Activated CD8-positive, alpha-beta T cell treated with anti-CD3 and anti-CD28 coated beads for 36 hours (primary cell): ENCODE data around the gene BCL2. TPM values are rescaled to one million over a fixed set of nuclear protein-coding genes. Genes with fewer than 3 reads are reported as not detected.

ENCODE experiments used
- ATAC-seq: fragments of 200-7000 bp; cut with Tn5 transposase; one replicate; pipeline ENCODE4 v1.10.0; 2021; ENCODE audit warnings: mild to moderate bottlenecking, moderate library complexity
- CTCF ChIA-PET: fragments of 350-600 bp; sonication (Branson Sonifier 250); formaldehyde crosslinking; loops from one replicate; lab custom pipeline; 2021; ENCODE audit warnings: antibody characterized with exemption; lab: Charles Lee
- POLR2A ChIA-PET: fragments of 350-600 bp; sonication (Branson Sonifier 250); formaldehyde crosslinking; loops from one replicate; lab custom pipeline; 2021; ENCODE audit warnings: antibody characterized with exemption; lab: Charles Lee
- DNase-seq: peaks from one replicate; pipeline ENCODE4 v3.0.0-alpha.2; 2020
- H3K27ac Mint-ChIP-seq: one replicate; pipeline ENCODE4 v1.8.0; 2021; ENCODE audit warnings: mild to moderate bottlenecking, mixed read lengths
- H3K27me3 Mint-ChIP-seq: one replicate; pipeline ENCODE4 v1.8.0; 2021; ENCODE audit warnings: mixed read lengths
- H3K36me3 Mint-ChIP-seq: one replicate; pipeline ENCODE4 v1.8.0; 2021; ENCODE audit warnings: low read depth, mixed read lengths
- H3K4me1 Mint-ChIP-seq: one replicate; pipeline ENCODE4 v1.8.0; 2021; ENCODE audit warnings: low read depth, mixed read lengths
- H3K4me3 Mint-ChIP-seq: one replicate; pipeline ENCODE4 v1.8.0; 2021; ENCODE audit warnings: mild to moderate bottlenecking, moderate library complexity, mixed read lengths
- H3K9me3 Mint-ChIP-seq: one replicate; pipeline ENCODE4 v1.8.0; 2021; ENCODE audit warnings: mixed read lengths
- CTCF ChIP-seq: fragments of 200-600 bp; IDR thresholded peaks from one replicate; pipeline ENCODE4 v1.8.0; 2022; ENCODE audit warnings: antibody characterized with exemption, mild to moderate bottlenecking
- intact Hi-C: fragments of 100-400 bp; cut with micrococcal nuclease; formaldehyde crosslinking; loops from one replicate; pipeline ENCODE4 v1.10.0; 2022
- total RNA-seq, 2 experiments: library from RNA; stranded (reverse); gene quantifications; one replicate each; pipeline ENCODE4 v1.2.3, GENCODE V29; 2021

The BCL2 gene
- total RNA-seq, 2 experiments from 2014 or later, result 104 to 107 TPM

GRCh38 chr18:63148449-63149301 is 170.9 kb downstream of the BCL2 start:
- H3K27me3 Mint-ChIP-seq, result no peaks in the 10 kb centered on the region
- no peaks in the 10 kb centered on the region for H3K9me3 Mint-ChIP-seq
- no peak overlapping the region for H3K27ac Mint-ChIP-seq
- CTCF ChIA-PET, result interaction anchor here (1.1 to 1.3 kb wide), 3 partner anchors 11 to 170 kb away, joined by 3 read pairs; no protein-coding TSS in a partner anchor
- no peak overlapping the region for H3K4me3 Mint-ChIP-seq
- no peak for DNase-seq
- intact Hi-C loops, result no loop called here
- peaks cover 38% of the 10 kb centered on the region for H3K36me3 Mint-ChIP-seq
- H3K4me1 Mint-ChIP-seq, result peaks cover 52% of the 10 kb centered on the region
- no peak for TF ChIP-seq CTCF
- no peak for ATAC-seq
- POLR2A ChIA-PET, result interaction anchor here (0.8 to 1.5 kb wide), 2 partner anchors 10 to 68 kb away, joined by 4 read pairs; no protein-coding TSS in a partner anchor

- ATAC-seq (no peak), DNase-seq (no peak)
- intact Hi-C loops, result no loop called here
- TF ChIP-seq CTCF, result no peak
- ChIA-PET POLR2A (interaction anchor here (0.8 to 1.5 kb wide), 2 partner anchors 9 to 69 kb away, joined by 4 read pairs; no protein-coding TSS in a partner anchor), CTCF (interaction anchor here (1.2 to 2.0 kb wide), 3 partner anchors 10 to 169 kb away, joined by 3 to 7 read pairs (median 4); no protein-coding TSS in a partner anchor)
- Mint-ChIP-seq H3K36me3 (peaks cover 35% of the 10 kb centered on the region), H3K27ac (no peak overlapping the region), H3K4me1 (peaks cover 50% of the 10 kb centered on the region), H3K9me3 (no peaks in the 10 kb centered on the region), H3K27me3 (no peaks in the 10 kb centered on the region), H3K4me3 (no peak overlapping the region)
Measured at GRCh38 chr18:63147973-63148372, 171.6 kb downstream of the BCL2 start.

GRCh38 chr18:63146828-63147409 is 172.7 kb downstream of the BCL2 start:
- H3K4me1 Mint-ChIP-seq, result peaks cover 44% of the 10 kb centered on the region
- H3K9me3 Mint-ChIP-seq, result no peaks in the 10 kb centered on the region
- H3K36me3 Mint-ChIP-seq, result peaks cover 35% of the 10 kb centered on the region
- POLR2A ChIA-PET, result interaction anchor here (1.5 to 9.6 kb wide), 2 partner anchors 8 to 9 kb away, joined by 4 to 59 read pairs; no protein-coding TSS in a partner anchor
- DNase-seq (no peak), ATAC-seq (no peak)
- H3K4me3 Mint-ChIP-seq, result no peak overlapping the region
- no peak overlapping the region for H3K27ac Mint-ChIP-seq
- TF ChIP-seq CTCF, result no peak
- H3K27me3 Mint-ChIP-seq, result no peaks in the 10 kb centered on the region
- CTCF ChIA-PET, result interaction anchor here (0.7 to 2.0 kb wide), 3 partner anchors 15 to 176 kb away, joined by 3 to 7 read pairs (median 4); no protein-coding TSS in a partner anchor
- intact Hi-C loops, result no loop called here

GRCh38 chr18:63145851-63146555 is 173.6 kb downstream of the BCL2 start:
- CTCF ChIA-PET, result interaction anchor here (1.0 to 2.0 kb wide), 3 partner anchors 9 to 171 kb away, joined by 4 to 7 read pairs (median 4); no protein-coding TSS in a partner anchor

More at GRCh38 chr18:63145851-63146555, 173.6 kb downstream of the BCL2 start:
- POLR2A ChIA-PET, result interaction anchor here (9.6 kb wide), 1 partner anchor 10 kb away, joined by 59 read pairs; no protein-coding TSS in a partner anchor
- no peak for ATAC-seq
- no peaks in the 10 kb centered on the region for H3K9me3 Mint-ChIP-seq
- no peak for TF ChIP-seq CTCF
- no peak overlapping the region for H3K4me3 Mint-ChIP-seq
- no peaks in the 10 kb centered on the region for H3K27me3 Mint-ChIP-seq
- H3K27ac Mint-ChIP-seq, result no peak overlapping the region
- no peak for DNase-seq
- H3K4me1 Mint-ChIP-seq, result peaks cover 38% of the 10 kb centered on the region
- peaks cover 42% of the 10 kb centered on the region for H3K36me3 Mint-ChIP-seq
- intact Hi-C loops, result no loop called here
